ENCODE data around the gene CCL1. TPM values are rescaled to one million over a fixed set of nuclear protein-coding genes. Genes with fewer than 3 reads are reported as not detected.

Gene CCL1
- total RNA-seq, 1 donor from 2014 or later: not detected

DNA sequence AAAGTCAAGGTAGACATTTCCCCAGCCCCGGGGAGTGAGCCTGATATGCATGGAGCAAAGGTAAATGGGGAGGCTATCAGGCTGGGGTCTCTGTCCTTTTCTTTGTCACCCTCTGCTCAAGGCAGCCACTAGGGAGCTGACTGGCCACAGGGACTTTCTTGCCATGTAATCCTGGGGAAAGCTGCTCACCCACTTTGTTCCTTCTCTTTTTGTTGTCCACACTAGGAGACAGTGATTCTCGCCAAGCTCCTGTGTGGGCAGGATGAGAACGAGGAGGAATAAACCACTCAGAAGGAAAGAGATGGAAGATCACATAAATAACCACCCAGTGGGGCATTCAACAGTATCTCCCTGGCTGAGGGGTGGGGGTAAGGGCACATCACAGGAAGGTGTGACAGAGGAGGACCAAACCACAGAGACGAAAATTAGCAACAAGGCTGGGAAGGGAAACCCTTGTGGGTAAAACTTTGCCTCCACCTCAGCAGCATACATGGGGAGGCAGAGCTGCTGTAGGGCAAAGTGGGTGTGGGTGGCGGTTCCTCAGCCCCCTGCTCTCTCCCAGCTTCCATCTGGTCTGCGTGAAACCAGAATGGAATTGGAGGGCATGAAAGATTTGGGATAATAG, 26.2 kb upstream of the CCL1 start:
- TF ChIP-seq, protein P1, sequence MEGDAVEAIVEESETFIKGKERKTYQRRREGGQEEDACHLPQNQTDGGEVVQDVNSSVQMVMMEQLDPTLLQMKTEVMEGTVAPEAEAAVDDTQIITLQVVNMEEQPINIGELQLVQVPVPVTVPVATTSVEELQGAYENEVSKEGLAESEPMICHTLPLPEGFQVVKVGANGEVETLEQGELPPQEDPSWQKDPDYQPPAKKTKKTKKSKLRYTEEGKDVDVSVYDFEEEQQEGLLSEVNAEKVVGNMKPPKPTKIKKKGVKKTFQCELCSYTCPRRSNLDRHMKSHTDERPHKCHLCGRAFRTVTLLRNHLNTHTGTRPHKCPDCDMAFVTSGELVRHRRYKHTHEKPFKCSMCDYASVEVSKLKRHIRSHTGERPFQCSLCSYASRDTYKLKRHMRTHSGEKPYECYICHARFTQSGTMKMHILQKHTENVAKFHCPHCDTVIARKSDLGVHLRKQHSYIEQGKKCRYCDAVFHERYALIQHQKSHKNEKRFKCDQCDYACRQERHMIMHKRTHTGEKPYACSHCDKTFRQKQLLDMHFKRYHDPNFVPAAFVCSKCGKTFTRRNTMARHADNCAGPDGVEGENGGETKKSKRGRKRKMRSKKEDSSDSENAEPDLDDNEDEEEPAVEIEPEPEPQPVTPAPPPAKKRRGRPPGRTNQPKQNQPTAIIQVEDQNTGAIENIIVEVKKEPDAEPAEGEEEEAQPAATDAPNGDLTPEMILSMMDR (IDR thresholded peaks at IDR 0.05; ENCODE audit: borderline replicate concordance): no peak
- Histone ChIP-seq H3K9me3 (replicated peaks) (no peaks in the 10 kb centered on the region), H3K4me3 (no peak overlapping the region), H3K27ac (replicated peaks) (no peak overlapping the region), H3K4me1 (no peaks in the 10 kb centered on the region), H3K36me3 (no peaks in the 10 kb centered on the region), H3K27me3 (ENCODE audit: low read depth) (peaks cover 64% of the 10 kb centered on the region)
- no peak for DNase-seq
- intact Hi-C loops (cut with micrococcal nuclease): no loop called here

DNA sequence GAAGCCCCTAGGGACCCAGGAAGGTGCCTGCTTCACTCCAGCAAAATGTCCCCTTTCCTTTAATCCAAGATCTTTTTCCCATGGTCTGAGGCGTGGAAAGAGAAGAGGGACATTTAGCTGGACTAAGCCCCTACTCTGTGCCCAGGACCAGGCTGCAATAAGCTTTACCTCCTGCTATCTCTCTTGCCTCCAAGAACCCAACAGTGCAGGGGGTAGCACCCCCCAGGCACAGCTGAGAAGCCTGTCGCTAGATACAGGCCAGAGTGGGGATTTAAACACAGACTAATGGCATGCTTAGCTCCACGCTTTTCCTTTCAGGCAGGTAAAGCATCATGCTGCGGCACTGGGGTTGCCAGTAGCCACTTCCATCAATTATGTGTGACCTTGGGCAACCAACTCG, 24.5 kb upstream of the CCL1 start:
- H3K4me1 ChIP-seq: no peaks in the 10 kb centered on the region
- no peak overlapping the region for H3K27ac ChIP-seq (replicated peaks)
- H3K4me3 ChIP-seq: no peak overlapping the region
- H3K9me3 ChIP-seq (replicated peaks): no peaks in the 10 kb centered on the region
- DNase-seq: no peak
- peaks cover 64% of the 10 kb centered on the region for H3K27me3 ChIP-seq (ENCODE audit: low read depth)
- intact Hi-C loops (cut with micrococcal nuclease): no loop called here
- TF ChIP-seq, protein P1 (IDR thresholded peaks at IDR 0.05; ENCODE audit: borderline replicate concordance): no peak
- no peaks in the 10 kb centered on the region for H3K36me3 ChIP-seq

DNA sequence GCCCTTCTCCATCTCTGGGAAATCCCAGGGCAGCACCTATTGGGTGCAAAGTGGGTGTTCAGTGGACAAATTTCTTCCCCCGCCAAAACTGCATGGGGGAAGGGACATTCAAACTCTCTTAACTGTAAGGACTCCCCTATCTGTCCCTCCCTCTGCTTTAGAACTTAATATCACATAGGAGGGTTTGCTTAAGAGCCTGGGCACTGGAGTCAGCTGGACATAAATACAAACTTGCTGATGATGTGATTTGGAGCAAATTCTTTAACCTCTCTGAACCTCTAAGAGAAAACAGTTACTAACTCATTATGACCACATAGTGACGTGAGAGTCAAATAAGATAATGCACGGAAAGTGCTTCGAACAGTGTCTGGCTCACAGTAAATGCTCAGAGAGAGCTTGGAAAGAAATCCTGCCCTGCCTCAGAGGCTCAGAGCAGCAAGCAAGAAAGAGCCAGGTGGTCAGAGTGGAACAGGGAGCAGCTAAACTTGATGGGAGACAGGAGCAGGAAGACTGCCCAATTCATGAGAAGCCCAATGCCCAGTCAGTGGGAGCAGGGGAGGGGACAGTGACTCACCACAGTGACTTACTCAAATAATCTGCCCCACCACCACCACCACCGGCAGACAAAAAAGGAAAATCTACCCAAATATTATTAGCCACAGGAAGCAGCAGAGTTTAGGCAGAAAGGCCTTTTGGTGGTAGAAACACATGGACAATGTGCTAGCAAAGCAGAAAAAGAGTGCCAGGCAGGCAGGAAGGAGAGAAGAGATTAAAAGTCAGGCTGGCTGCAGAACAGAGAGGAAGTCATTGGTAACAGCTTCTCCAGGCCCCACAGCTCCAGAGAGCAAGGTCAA, 23.9 kb upstream of the CCL1 start:
- Histone ChIP-seq H3K36me3 (no peaks in the 10 kb centered on the region), H3K27ac (replicated peaks) (no peak overlapping the region), H3K27me3 (ENCODE audit: low read depth) (peaks cover 71% of the 10 kb centered on the region), H3K9me3 (replicated peaks) (no peaks in the 10 kb centered on the region), H3K4me3 (no peak overlapping the region), H3K4me1 (no peaks in the 10 kb centered on the region)
- DNase-seq: no peak
- intact Hi-C loops (cut with micrococcal nuclease): no loop called here
- TF ChIP-seq, protein P1 (IDR thresholded peaks at IDR 0.05; ENCODE audit: borderline replicate concordance): no peak

DNA sequence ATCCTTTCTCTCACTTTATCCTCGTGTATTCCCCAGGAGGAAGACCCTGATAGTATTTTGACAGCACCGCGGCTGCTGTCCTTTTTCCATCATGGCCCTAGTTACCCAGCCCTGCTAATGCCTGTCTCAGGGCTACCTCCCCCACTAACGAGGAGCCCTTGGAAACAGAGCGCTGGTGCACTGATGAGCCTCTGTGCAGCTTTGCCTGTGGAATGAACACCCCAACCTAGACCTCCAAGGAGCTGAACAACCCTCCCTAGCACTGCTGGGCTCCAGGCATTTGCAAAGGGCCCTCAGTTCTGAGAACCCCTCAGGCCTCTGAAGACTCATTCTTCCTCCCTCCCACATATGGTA, 23.3 kb upstream of the CCL1 start:
- Histone ChIP-seq H3K36me3 (no peaks in the 10 kb centered on the region), H3K27me3 (ENCODE audit: low read depth) (peaks cover 77% of the 10 kb centered on the region), H3K9me3 (replicated peaks) (no peaks in the 10 kb centered on the region), H3K4me3 (no peak overlapping the region), H3K27ac (replicated peaks) (no peak overlapping the region), H3K4me1 (no peaks in the 10 kb centered on the region)
- DNase-seq: no peak
- TF ChIP-seq, protein P1 (IDR thresholded peaks at IDR 0.05; ENCODE audit: borderline replicate concordance): no peak
- intact Hi-C loops (cut with micrococcal nuclease): no loop called here

DNA sequence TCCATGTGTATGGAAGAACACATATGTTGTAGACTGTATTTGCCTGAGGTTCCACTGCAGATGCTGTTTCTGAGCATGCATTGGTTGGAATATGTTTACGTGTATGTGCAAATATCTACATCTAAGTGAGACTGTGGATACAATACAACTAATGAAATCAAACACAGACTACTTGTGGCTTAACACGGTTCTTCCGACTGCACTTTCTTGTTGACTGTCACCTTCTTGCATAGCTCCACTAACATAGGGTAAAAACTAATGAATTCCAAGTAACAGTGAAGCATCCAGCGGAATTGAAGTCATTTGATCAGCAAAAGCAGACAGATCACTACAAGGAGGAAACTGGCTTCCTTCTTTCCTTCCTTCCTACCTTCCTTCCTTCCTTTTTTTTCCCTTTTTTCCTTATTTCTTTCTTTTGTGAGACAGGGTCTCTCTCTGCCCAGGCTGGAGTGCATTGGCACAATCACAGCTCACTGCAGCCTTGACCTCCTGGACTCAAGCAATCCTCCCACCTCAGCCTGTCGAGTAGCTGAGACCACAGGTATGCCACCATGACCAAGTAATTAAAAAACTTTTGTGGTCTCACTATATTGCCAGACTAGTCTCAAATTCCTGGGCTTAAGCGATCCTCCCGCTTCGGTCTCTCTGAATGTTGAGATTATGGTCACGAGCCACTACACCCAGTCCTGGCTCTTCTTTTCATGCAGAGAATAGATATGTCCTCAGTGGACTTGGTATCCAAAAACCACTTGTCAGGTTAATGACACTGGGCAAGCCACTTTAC, 22.0 kb upstream of the CCL1 start:
- Histone ChIP-seq H3K4me1 (no peaks in the 10 kb centered on the region), H3K36me3 (no peaks in the 10 kb centered on the region), H3K9me3 (replicated peaks) (no peaks in the 10 kb centered on the region), H3K4me3 (no peak overlapping the region), H3K27ac (replicated peaks) (no peak overlapping the region), H3K27me3 (ENCODE audit: low read depth) (peaks cover 79% of the 10 kb centered on the region)
- TF ChIP-seq, protein P1 (IDR thresholded peaks at IDR 0.05; ENCODE audit: borderline replicate concordance): no peak
- no peak for DNase-seq
- intact Hi-C loops (cut with micrococcal nuclease): no loop called here
